Measurements from ENCODE around the gene DIAPH1.
A peak's percentile ranks its signal among the peaks of the same experiment; 100 is the strongest.

DIAPH1 gene

DNA sequence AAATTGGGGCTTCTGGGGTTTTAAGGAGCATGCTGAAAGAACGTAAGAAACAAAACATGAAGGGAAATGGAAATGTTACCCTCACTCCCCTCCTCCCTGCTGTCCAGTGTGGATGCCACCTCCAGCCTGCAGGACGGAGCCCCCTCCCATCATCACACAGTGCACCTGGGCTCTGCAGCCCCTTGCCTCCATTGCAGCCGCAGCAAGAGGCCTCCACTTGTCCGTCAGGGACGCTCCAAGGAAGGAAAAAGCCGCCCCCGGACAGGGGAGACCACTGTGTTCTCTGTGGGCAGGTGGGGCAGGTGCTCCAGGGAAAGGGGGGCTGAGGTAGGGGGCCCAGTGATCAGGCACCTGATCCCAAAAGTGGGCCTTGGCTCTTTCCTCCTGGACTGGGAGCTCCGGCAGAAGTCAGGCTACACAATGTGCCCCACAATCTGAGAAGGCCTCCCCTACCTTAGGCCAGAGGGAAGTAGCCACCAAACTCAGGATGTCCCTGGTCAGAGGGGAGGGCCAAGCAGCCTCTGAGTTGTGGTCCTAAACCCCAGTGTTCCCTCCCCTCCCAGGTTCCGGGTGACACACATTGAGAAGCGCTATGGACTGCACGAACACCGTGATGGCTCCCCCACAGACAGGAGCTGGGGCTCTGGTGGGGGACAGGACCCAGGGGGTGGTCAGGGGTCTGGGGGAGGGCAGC lies 20.7 kb upstream of the DIAPH1 start:
- DNase-seq: no peak

DNA sequence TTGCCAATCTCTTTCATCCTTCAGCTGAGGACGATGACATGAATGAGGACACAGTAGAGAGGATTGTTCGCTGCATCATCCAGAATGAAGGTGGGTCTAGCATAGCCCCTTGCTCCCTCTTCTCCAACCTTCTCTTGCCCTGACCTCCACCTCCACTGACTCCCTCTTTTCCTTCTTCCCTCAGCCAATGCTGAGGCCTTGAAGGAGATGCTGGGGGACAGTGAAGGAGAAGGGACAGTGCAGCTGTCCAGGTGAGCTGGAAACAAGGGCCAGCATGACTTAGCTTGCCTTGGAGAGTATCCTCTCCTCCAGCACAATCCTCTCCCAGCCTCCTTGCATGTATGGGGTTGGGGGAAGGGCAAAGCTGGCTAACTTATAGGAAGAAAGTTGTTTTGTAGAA lies 20.0 kb upstream of the DIAPH1 start:
- no peak for DNase-seq

DNA sequence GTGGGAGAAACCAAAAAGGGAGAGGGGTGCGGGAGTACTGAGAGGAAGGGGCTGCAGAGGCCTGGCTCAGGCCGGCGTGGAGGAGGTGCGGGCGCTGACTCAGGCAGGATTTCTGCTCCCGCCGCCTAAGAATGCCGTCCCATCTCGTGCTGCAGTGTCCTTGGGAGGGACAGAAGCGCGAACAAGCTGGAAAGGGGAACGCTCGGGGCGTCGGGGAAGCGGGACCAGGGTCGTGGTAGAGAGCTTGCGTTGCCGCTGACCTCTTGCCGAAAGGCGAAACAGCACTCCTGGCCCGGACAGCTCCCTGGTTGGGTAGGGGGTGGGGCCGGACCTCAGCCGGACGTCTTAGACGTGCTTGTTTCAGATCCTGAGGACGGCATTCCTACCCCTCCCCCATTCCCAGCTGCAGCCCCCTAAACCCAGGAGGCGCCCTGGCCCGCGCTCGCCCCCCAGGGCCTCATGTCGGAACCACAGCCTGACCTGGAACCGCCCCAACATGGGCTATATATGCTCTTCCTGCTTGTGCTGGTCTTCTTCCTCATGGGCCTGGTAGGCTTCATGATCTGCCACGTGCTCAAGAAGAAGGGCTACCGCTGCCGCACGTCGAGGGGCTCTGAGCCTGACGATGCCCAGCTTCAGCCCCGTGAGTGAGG lies 19.1 kb upstream of the DIAPH1 start:
- peak; percentile 27 to 70 (median 48) for DNase-seq

DNA sequence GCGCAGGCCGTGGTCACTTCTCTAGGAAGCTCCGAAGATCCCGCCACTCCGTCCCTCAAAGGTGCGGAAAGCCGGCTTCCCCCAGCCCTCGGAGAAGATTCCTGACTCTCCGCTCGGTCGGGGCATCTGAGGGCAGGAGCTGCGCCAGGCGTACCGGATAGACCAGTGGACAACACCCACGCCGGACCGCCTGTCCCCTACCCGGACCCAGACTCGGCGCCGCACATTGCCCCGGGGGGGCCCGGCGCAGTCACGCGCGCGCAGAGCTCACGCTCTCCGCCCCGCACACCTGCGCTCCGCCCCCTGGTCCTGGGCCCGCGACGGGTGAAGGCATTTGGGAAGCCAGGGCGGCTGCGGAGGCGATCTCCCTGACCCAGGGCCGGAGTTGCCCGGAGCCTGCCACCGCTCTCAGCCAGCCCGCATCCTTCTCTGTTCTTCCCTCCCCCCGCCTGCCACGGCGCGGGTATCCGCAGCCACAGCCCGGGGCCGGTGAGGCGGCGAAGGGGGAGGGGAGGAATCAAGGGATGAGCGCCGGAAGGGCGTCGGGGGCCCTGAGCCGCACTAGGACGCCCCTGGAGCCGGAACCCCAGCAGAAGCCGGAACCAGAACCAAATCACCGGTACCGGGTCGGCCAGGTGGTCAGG lies 18.4 kb upstream of the DIAPH1 start:
- peak; percentile 37 to 59 (median 48) for DNase-seq

DNA sequence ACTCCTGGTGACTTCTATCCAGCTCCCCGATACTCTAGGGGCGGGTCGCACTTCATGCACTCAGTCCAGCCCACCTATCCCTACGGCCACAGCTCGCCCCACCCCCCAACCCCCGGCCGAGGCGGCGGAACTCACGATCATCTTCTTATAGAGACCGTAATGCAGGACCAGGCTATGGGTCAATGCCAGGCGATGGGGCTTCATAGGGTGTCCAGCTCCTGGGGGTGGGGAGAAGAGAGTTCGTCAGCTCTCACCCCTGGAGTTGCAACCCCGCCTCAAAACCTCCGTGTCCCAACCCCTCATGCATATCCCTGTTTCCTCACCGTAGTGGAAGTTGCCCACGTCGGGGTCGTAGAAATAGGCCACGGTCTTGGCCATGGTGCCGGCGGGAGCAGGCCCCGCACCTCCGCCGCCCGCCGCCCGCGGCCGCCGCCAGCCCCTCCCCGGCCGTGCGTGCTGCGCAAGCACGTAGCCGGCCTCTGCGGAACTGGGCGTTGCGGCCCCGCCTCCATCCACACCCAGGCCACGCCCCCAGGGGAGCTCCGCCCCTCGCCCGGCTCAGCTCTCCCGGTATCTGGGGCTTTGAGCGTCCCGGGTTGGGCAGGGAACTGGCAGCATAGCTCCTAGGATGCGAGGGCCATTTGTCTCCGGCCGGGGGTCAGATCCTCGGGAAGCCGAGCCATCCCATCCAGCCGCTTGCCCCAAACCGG lies 17.8 kb upstream of the DIAPH1 start, which contains the start of the genes HDAC3 and RELL2:
Gene HDAC3 (minus strand): TSS at position 437 of the 710 bp plus-strand sequence. CDS start 59 bp downstream, at position 378.
Gene RELL2 (plus strand): TSS at position 585 of the 710 bp plus-strand sequence. CDS start 1,229 bp downstream, outside the sequence.
- peak; percentile 88 to 93 (median 90) for DNase-seq

DNA sequence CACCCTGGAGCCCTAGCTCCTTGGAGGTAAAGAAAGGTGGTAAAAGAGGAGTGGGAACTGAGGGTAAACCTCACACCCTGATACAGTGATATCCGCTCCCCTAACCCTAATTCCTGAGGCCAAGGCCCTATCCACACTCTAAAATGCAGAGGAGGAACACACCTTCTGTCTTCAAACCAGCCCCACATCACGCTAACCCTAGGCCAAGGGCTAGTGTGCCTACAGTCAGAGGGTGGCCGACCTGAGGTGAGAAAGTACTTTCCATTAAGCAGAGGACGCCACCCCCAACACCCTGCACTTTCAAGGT lies 17.3 kb upstream of the DIAPH1 start:
- no peak for DNase-seq

DNA sequence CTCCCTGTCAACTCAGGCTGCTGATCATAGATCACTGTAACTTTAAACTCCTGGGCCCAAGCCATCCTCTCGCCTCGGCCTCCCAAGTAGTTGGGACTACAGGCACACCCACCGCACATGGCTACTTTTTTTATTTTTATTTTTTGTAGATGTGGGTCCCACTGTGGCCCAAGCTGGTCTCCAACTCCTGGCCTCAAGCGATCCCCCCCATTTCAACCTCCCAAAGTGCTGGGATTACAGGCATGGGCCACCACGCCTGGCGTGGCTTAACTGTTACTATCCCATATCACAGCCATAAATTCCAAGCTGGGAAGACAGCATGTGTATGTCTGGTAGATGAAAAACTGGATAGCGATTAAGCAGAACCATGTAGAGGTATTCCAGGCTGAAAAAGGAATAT lies 16.8 kb upstream of the DIAPH1 start:
- DNase-seq: no peak

DNA sequence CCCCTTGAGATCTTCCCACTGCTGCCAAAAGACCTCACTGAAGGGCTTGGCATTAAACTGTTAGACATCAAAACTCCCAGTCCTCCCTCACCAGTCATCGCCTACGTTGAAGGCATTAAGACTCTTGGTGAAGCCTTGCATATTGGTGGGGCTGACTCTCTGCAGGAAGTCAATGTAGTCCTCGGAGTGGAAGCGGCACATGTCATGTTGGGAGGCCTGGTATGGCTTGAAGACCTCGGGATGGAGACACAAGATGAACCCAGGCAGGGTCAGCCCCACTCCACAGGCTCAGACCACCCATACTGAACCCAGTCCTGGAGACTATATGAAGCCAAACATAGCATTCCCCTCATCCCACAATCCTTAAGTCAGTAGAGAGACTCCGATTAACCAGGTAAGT lies 15.9 kb upstream of the DIAPH1 start:
- peak in 1 of 5 experiments; percentile 20 for DNase-seq

DNA sequence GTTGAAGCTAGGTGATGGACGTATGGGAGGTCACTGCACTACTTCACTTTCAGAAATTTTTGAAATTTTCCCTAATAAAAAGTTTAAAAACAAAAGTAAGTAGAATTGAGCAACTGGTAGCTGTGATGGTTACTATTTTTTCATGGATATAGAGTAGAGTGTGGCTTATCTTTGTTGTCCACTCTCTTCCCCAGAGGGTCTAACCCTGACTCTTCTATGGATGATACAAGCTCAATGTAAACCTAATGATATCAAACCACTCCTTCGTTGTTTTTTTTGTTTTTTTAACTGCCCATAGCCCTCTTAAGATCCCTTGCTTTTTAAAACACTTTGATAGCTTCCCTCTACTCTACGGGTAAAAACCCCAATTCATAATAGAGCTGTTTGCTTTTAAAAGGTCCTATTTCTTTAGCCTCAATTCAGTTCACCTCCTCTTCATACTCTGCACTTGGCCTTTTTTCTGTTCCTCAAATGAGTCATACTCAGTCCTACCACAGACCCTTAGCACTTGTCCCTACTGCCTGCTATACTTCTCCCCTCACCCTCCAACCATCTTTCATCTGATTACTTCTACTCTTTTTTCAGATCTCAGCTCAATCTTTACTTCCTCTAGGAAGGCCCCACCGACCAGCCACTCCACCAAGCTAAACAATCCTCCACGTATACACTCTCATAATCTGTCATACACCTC lies 15.2 kb upstream of the DIAPH1 start:
- DNase-seq: peak in 1 of 5 experiments; percentile 61

DNA sequence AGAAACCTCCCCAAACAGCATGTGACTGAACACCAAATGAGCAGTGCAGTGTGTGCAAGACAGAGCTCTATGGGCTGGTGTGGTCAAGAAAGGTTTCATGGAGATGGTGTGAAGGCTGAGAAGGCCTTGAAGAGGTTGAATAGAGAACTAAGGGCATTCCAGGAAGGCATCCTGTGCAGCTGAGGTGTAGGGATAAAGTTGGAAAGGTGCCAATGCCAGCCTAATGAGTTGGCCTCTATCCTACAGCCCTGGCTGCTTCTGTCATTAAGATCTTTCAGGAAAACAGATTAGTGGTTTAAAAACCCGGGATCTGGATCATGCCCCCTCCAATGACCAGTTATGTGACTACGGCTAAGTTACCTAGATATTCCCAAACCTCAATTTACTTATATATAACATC lies 13.8 kb upstream of the DIAPH1 start:
- no peak for DNase-seq

DNA sequence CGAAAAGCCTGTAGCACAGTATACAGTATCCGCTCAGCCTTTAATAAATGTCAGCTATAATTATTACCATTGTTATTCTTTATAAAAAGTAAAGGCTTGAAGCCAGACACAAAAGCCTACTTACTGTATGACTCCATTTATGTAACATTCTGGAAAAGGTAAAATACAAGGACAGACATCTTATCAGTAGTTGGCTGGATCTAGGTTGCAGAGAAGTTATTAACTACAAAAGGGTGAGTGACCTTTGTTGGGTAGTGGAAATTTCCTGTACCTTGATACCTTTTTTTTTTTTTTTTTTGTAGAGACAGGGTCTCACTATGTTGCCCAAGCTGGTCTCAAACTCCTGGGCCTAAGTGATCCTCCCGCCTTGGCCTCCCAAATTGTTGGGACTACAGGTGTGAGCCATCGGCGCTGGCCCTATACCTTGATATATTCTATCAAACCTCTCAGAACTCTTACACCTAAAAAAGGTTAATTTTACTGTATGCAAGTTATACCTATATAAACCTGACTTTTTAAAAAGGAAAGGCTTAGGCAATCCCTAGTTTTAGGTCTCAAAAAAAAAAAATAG lies 11.9 kb upstream of the DIAPH1 start:
- no peak for DNase-seq

DNA sequence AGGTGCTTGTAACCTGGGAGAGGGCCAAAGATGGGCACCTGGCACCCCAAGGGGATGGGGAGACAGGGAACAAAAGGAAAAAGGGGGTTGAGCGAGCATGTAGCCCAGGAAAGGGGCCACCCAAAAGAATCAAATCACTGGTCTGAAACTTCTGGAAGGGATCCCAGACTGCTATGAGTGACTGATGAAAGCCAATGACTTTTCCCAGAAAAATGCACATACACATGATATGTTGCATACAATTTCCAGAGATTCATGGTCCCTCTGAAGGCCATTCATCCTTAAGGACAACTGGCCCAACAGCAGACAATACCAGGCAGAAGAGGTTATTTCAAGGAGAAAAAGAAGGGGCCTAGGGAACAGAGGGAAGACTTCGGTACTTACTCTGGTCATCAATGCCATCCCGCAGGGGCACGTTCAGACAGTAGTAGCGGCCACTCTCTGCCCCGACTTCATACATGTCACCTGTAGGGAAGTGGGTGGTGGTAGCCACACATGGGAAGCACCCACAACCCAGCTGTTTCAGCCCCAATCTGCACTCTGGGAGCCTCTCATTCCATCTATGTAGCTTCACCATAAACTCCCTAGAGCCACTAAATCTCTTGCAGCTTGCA lies 9.5 kb upstream of the DIAPH1 start:
- no peak for DNase-seq

DNA sequence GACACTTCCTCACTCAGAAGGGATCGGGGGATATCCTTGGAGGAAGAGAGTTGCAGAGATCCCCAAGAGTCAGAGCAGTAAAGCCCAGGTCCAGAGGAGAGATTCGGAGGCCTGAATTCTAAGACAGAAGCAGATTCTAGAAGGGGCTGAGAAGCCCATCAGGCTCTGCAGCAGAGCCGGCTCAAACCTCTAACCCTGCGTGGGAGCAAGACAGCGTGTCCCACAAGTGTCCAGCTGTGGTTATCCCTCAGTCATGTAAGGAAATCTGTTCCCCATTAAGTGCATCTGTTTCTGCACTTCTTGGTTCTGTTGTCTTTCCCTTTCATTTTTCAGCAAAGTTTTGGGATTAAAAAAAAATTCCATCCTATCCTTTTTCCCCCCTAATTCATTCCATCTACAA lies 4.8 kb upstream of the DIAPH1 start:
- DNase-seq: no peak

DNA sequence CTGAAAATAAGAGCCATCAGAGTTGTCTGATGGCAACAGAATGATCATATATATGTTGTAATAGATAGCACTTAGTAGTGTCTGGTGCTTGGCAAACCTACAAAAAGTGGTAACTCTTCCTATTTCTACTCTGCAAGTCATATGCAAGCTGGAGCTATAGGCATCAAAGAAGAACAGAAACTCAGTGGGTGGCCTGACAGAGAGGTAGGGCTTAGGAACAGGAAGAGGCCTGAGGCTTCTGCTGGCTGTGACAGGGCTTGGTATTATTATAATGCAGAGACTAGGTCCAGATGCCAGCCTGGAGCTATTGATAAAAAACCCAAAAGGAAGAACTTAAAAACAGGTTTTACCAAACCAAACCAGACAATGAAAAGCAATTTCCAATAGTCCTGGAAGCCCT lies 4.4 kb upstream of the DIAPH1 start:
- peak in 1 of 5 experiments; percentile 73 for DNase-seq

DNA sequence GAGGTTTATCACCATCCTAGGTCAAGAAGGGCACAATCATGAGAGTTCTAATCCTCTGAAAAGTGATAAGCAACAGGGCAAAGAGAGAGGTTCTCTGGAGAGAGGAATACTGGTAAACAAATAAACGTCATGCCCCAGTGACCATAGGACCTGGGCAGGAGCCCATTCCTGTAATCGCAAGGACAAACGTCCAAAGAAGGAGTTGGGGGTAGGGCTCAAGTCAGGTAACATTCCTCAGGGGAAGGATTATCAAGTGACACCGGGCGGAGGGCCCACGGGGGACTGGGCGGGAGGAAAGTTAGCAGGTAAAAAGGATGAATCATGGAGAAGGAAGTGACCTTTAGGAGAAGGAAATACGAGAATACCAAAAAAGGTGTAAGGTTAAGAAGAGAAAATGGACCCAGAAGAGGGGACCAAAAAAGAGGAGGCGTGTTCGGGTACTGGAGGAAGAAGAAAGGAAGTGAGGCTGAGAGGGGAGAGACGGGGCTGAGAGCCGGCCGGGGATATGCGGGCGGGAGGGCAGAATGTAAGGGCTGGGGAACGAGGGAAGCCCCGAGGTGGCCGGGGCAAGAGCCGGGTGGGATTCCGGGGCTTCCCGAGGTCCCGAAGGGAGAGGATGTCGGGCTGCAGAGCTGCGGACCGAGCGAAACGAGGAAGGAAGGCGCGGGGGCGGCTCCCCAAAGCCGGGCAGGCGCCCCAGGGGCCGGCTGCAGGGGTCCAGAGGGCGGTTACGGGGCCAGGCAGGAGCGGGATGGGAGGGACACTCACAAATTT lies 583 bp downstream of the DIAPH1 start:
- peak in 4 of 5 experiments; percentile 35 to 64 (median 53) for DNase-seq

DNA sequence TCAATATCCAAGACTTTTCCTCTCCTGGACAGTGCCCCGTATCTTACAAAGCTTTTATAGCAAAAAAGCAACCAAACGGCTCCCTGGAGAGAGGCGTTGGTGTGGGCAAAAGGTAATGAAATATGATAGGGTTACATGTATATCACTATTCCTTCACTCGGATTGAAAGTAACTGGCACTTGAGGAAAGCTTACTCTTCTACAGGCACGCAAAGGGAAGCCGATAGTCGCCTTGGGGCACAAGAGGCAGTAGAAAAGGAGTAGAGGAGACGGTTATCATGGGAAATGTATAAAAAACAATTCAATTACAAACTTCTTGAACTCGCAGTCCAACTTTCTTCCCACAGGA lies 1.1 kb downstream of the DIAPH1 start:
- no peak for DNase-seq

DNA sequence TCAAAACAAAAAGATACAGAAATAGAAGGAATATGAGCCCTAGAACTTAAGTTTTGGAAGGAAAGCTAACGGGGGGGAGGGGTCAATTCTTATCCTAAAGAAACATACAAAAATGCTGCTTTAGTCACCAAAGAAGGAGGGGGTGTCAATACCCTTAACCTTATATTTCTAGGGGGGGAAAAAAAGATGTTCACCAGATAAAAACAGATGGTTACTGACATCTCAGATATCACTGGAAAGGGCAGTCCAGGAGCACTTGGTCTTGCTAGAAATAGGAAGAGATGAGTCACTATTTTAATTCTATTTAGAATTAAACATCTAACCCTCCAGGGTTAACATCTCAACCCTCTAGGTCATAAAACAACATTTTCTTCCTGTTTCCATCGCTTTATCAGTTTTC lies 1.7 kb downstream of the DIAPH1 start:
- DNase-seq: no peak

DNA sequence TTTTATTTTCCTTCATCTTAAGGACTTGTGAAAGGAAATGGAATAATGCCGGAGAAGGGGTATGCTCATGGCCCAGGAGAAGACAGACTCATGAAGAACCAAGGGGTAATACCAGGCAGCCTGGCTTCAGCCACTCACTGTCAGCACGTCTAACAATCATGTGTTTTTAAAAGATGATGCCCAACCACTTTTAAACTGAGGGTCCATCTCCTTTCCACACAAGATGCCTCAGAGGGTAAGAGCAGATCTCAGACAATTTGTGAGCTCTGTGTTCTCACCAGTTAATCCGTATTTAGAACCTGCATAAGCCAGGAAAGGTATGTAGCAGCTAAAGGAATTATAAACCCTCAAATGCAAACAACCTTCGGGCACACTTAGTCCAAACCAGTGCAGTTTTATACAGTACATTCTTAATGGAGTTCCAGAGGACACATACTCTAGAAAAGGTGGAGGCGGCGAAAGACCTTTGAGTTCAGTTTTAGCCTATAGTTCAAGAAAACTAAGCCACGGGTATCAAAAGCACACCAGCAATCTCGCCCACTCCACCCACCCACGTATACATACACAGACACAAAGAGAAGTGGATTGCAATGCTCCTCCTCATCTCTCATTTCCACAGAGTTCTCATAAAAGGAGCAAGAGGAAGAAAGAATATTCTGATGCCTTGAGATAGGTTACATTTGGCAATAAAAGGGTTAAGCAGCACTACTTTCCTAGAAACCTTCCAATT lies 2.6 kb downstream of the DIAPH1 start:
- DNase-seq: no peak

DNA sequence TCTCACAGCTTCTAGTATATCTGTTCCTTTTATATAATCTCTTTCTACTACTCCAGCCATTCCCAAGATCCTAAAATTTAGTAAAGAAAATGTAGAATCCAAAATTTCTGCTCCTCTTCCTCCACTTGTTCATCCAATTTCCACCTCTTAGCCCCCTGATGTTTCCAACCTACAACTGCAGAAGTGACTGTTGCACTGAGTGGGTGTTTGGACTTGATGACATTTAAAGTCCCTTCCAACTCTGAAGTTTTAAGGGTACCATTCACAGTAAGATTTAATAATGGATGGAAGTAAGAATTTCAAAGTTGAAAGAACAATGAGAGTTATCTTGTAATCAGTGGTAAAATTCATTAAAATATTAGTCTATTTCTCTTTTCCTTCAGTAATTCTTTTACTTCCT lies 5.5 kb downstream of the DIAPH1 start:
- DNase-seq: no peak

DNA sequence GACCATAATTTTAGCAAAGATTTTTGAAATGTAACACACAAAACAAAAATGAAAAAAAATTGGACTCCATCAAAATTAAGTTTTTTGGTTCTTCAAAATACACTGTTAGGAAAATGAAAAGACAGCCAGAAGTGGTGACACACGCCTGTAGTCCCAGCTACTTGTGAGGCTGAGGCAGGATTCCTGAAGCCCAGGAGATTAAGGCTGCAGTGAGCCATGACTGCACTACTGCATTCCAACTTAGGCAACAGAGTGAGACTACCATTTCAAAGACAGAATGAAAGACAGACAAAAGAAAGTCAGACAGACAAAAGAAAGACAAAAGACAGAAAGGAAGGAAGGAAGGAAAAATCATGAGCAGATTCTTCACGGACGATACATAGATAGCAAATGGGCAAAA lies 7.5 kb downstream of the DIAPH1 start:
- no peak for DNase-seq

Measured in T-helper 2 cell (primary cell).